ENCODE data around the gene TSEN2.

The TSEN2 gene

GRCh38 chr3:12557473-12558100, 73.3 kb downstream of the TSEN2 start:
- no peak for DNase-seq

GRCh38 chr3:12558706-12559105, 74.4 kb downstream of the TSEN2 start:
- no peak for DNase-seq

GRCh38 chr3:12559520-12559919, 75.2 kb downstream of the TSEN2 start:
- no peak for DNase-seq

GRCh38 chr3:12560505-12561190, 76.4 kb downstream of the TSEN2 start:
- DNase-seq, result no peak

- DNase-seq, result no peak
Observed at GRCh38 chr3:12561397-12561796, 77.1 kb downstream of the TSEN2 start.

GRCh38 chr3:12562451-12562850, 78.2 kb downstream of the TSEN2 start:
- DNase-seq, result no peak

- no peak for DNase-seq
Observed at GRCh38 chr3:12566976-12567375, 82.7 kb downstream of the TSEN2 start.

- no peak for DNase-seq
Observed at GRCh38 chr3:12568747-12569146, 84.5 kb downstream of the TSEN2 start.

- DNase-seq, result no peak
Observed at GRCh38 chr3:12569836-12570235, 85.6 kb downstream of the TSEN2 start.

GRCh38 chr3:12571986-12572385, 87.7 kb downstream of the TSEN2 start:
- no peak for DNase-seq

GRCh38 chr3:12574131-12574530, 89.9 kb downstream of the TSEN2 start:
- no peak for DNase-seq

- no peak for DNase-seq
Observed at GRCh38 chr3:12574661-12575060, 90.4 kb downstream of the TSEN2 start.

GRCh38 chr3:12577379-12577778, 93.1 kb downstream of the TSEN2 start:
- no peak for DNase-seq

- DNase-seq, result no peak
Observed at GRCh38 chr3:12578742-12579141, 94.5 kb downstream of the TSEN2 start.

GRCh38 chr3:12579456-12579855, 95.2 kb downstream of the TSEN2 start:
- DNase-seq, result no peak

- DNase-seq, result no peak
Observed at GRCh38 chr3:12579905-12580304, 95.6 kb downstream of the TSEN2 start.

- DNase-seq, result no peak
Observed at GRCh38 chr3:12582730-12583129, 98.5 kb downstream of the TSEN2 start.
